ENCODE data around the gene DNAH6.

GRCh38 chr2:84830758-84831500 lies 314.6 kb downstream of the DNAH6 start:
- TF ChIP-seq ZNF274 (IDR thresholded peaks at IDR 0.05; ENCODE audit: low read depth, low read length) (no peak), YY1 (IDR thresholded peaks at IDR 0.05; ENCODE audit: insufficient read depth, insufficient read length) (no peak)

Data from NT2/D1 (cell line).